Thoracic aorta (tissue), 2 donors: ENCODE measurements around the gene NPPB. TPM values are rescaled to one million over a fixed set of nuclear protein-coding genes. Genes with fewer than 3 reads are reported as not detected.

Experiments
- ATAC-seq: fragments of 150-250 bp; one replicate; pipeline ENCODE4 v1.8.0; 2017; ENCODE audit warnings: low read depth; ENCODE audit not compliant: insufficient number of reproducible peaks, low FRiP score
- DNase-seq: peaks from one replicate; pipeline ENCODE4 v3.0.0-alpha.2; 2020; ENCODE audit warnings: low spot score
- H3K27ac ChIP-seq, 2 donors: fragments of 200-600 bp; sonication (generic); 1 replicate in 1 of 2; 2 replicates in 1 of 2; pipeline ENCODE4 v1.5.1; 2016; ENCODE audit warnings: mild to moderate bottlenecking in 2 of 2, moderate library complexity in 2 of 2
- H3K27me3 ChIP-seq: fragments of 200-600 bp; sonication (generic); replicated peaks from 2 replicates; pipeline ENCODE4 v1.6.0; 2016; ENCODE audit warnings: mild to moderate bottlenecking; ENCODE audit not compliant: insufficient read depth
- H3K36me3 ChIP-seq: fragments of 200-600 bp; sonication (generic); one replicate; pipeline ENCODE4 v1.5.1; 2016
- H3K4me1 ChIP-seq, 2 donors: fragments of 200-600 bp; sonication (generic); 1 replicate in 1 of 2; 2 replicates in 1 of 2; pipeline versions ENCODE4 v1.5.1 to v1.6.0; 2016; ENCODE audit warnings: low read depth in 2 of 2, mild to moderate bottlenecking in 1 of 2; ENCODE audit not compliant: control insufficient read depth in 1 of 2
- H3K4me3 ChIP-seq: fragments of 200-600 bp; sonication (generic); 2 replicates; pipeline ENCODE4 v1.5.1; 2016; ENCODE audit warnings: mild to moderate bottlenecking
- H3K9me3 ChIP-seq: fragments of 200-600 bp; sonication (generic); 2 replicates; pipeline ENCODE4 v1.5.1; 2016
- total RNA-seq, 2 donors: library from RNA; depleted of rRNA; stranded (reverse); fragments of >200 nt; gene quantifications; one replicate each; pipeline versions ENCODE4 v1.1.0 to v1.2.3, GENCODE V29; 2016
- TF ChIP-seq, protein P1 (sequence below): fragments of 200-600 bp; sonication (generic); IDR thresholded peaks from one replicate; pipeline ENCODE4 v1.5.1; 2019; ENCODE audit warnings: antibody characterized with exemption

NPPB gene
- total RNA-seq, 2 donors from 2014 or later = not detected

DNA sequence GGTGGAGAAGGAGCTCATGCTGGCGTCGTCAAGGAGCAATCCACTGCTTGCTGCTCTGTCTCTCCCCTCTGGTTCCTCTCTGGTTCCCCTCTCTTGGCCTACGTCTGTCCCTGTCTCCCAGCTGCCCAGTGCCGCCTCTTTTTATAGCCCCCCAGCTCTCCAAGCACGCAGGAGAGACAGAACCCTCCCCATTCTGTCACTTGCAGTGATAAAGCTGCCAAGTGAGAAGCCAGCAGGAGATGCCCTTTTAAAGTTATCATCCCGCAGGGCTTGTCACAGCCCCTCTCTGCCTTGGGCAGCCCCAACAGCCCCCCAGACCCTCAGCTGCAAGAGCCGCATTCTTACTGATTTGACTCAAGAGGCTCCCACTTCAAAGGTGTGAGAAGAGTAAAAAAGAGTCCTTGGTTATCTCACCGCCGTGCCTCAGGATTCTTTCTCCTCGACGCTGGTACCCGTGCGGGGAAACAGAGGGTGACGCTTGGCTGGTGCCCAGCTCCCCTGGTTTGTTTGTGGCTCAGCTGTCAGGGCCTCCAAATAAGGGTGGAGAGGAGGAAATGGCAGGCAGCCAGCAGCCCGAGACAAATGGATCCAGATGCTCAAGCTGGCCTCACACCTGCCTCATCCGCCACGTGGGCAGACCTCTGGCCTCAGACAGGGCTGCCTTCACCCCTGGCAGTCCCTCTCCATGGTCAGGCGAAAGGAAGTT lies 10.9 kb downstream of the NPPB start, which contains the start of gene NPPA:
NPPA (minus strand) TSS at position 117 of the 706 bp plus-strand sequence; CDS start at position 18, 99 bp downstream.
- ATAC-seq = no peak
- no peak for DNase-seq
- TF ChIP-seq, protein P1, sequence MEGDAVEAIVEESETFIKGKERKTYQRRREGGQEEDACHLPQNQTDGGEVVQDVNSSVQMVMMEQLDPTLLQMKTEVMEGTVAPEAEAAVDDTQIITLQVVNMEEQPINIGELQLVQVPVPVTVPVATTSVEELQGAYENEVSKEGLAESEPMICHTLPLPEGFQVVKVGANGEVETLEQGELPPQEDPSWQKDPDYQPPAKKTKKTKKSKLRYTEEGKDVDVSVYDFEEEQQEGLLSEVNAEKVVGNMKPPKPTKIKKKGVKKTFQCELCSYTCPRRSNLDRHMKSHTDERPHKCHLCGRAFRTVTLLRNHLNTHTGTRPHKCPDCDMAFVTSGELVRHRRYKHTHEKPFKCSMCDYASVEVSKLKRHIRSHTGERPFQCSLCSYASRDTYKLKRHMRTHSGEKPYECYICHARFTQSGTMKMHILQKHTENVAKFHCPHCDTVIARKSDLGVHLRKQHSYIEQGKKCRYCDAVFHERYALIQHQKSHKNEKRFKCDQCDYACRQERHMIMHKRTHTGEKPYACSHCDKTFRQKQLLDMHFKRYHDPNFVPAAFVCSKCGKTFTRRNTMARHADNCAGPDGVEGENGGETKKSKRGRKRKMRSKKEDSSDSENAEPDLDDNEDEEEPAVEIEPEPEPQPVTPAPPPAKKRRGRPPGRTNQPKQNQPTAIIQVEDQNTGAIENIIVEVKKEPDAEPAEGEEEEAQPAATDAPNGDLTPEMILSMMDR = no peak

DNA sequence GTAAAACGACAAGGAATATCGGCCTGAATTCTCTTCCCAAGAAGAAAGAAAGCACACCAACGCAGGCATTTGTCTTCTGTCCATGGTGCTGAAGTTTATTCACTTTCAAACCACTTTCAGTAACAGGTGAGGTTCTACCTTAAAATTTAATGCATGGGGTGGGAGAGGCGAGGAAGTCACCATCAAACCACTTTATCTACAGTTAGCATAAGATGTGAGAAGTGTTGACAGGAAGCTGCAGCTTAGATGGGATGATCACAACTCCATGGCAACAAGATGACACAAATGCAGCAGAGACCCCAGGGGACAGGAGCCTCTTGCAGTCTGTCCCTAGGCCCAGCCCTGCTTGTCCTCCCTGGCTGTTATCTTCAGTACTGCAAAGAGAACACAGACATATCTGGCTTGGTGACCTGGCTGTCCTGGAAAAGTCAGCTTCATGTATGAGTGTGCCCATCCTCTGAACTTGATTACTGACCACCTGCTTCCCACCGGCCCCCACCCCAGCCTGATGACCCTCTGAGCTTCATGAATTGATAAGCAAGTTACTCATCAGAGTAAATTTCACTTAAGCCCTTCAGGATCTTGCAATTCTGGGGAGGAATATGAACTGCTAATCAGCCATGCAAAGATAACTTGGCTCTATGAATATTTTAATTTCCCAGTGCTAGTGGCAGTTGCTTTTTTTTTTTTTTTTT lies 13.0 kb downstream of the NPPB start:
- no peak for ATAC-seq
- Histone ChIP-seq H3K9me3 (no peaks in the 10 kb centered on the region), H3K36me3 (peaks cover 35% of the 10 kb centered on the region), H3K27me3 (no peaks in the 10 kb centered on the region), H3K4me3 (no peak overlapping the region), H3K4me1 (peaks cover 0 to 7% of the 10 kb centered on the region in 2 donors), H3K27ac (no peak overlapping the region)
- DNase-seq = no peak
- TF ChIP-seq, protein P1 = no peak

More for the DNA sequence above, 10.9 kb downstream of the NPPB start, which contains the start of gene NPPA:
- Histone ChIP-seq H3K27me3 (no peaks in the 10 kb centered on the region), H3K27ac (no peak within 1 kb of the TSS), H3K36me3 (peaks cover 19% of the 10 kb centered on the region), H3K4me3 (no peak within 1 kb of the TSS), H3K4me1 (no peaks in the 10 kb centered on the region), H3K9me3 (no peaks in the 10 kb centered on the region)

DNA sequence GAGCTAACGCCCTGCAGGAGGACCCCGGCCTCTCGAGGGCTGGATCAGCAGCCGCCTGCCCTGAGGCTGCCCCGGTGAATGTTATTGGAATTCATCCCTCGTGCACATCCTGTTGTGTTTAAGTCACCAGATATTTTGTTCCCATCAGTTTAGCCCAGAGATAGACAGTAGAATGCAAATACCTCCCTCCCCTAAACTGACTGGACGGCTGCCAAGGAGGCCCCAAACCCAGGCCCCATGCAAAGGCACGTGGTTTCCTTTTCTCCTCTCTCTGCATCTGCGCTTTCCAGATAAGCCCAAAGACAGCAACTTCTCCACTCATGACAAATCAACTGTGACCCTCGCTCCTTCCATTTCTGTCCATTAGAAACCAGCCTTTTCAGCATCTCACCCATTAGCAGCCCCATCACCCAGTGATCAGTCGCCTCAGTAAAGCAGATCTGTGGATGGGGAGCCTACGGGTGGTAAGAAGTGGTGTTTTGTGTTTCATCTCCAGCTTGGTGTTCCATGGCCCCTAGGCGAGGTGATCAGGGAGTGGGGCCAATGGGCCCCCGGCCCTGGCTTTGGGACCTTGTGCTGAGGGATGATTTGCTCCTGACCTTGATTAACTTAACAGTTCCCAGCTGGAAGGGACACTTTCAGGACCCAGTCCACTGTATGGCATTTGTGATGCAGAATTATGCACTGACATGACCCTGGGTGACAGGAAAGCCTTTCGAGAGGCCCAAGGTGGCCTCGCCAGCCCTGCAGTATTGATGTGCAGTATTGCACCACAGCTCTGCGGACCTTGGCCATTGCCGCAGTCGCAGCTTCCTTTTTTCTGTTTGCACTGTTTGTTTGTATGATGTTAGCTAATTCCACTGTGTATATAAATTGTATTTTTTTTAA lies 16.3 kb downstream of the NPPB start:
- H3K36me3 ChIP-seq = peaks cover 49% of the 10 kb centered on the region

DNA sequence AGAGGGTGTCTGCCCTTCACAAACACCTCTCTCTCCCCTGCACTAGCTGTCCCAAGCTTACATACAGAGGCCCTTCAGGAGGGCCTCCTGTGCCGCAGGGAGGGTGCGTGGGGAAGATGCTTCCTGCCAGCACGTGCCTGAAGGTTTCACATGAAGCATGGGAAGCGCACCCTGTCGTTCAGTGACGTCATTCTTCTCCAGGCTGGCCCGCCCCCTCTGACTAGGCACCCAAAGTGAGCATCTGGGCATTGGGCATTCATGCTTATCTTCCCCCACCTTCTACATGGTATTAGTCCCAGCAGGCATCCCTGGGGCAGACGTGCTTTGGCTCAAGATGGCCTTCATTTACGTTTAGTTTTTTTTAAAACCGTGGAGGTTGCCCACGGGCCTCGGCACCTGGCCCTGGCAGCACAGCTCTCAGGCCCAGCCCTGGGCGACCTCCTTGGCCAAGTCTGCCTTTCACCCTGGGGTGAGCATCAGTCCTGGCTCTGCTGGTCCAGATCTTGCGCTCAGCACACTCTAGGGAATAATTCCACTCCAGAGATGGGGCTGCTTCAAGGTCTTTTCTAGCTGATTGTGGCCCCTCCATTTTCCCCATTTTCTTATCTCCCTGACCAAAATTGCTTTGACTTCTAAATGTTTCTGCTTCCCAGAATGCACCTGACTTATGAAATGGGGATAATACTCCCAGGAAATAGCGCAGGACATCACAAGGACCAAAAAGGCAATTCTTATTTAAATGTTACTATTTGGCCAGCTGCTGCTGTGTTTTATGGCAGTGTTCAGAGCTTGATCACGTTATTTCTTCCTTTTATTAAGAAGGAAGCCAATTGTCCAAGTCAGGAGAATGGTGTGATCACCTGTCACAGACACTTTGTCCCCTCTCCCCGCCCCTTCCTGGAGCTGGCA lies 17.2 kb downstream of the NPPB start:
- TF ChIP-seq, protein P1 = no peak
- H3K36me3 ChIP-seq = peaks cover 48% of the 10 kb centered on the region
- ATAC-seq (no peak), DNase-seq (no peak)
- peaks cover 7 to 17% of the 10 kb centered on the region in 2 donors for H3K4me1 ChIP-seq
- no peaks in the 10 kb centered on the region for H3K27me3 ChIP-seq
- H3K27ac ChIP-seq = no peak overlapping the region
- H3K4me3 ChIP-seq = no peak overlapping the region
- no peaks in the 10 kb centered on the region for H3K9me3 ChIP-seq

More for the DNA sequence above, 16.3 kb downstream of the NPPB start:
- DNase-seq (no peak), ATAC-seq (no peak)
- Histone ChIP-seq H3K9me3 (no peaks in the 10 kb centered on the region), H3K27ac (no peak overlapping the region), H3K4me3 (no peak overlapping the region), H3K4me1 (peaks cover 7 to 17% of the 10 kb centered on the region in 2 donors), H3K27me3 (no peaks in the 10 kb centered on the region)
- TF ChIP-seq, protein P1 = no peak
